ENCODE measurements around the gene LHFPL2.

The LHFPL2 gene

DNA sequence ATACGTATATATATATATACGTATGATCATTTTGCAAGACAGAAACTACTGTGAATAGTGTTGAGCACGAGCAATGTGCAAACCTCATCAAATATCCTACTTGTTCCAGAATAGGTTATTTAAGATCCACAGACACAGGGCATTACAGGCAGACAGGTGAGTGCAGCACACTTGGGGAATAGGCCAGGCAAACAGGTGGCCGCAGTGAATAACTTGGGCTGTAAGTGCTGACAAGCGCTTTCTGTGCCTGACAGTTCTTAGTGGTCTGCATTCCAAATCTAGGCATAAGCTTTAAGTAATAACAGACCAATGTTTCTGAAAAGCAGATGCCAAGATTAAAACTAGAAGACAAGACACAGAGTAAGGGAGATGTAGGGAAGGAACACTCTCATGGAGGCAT lies 77.9 kb downstream of the LHFPL2 start:
- DNase-seq (ENCODE audit: low spot score) (no peak), FAIRE-seq (no peak)

DNA sequence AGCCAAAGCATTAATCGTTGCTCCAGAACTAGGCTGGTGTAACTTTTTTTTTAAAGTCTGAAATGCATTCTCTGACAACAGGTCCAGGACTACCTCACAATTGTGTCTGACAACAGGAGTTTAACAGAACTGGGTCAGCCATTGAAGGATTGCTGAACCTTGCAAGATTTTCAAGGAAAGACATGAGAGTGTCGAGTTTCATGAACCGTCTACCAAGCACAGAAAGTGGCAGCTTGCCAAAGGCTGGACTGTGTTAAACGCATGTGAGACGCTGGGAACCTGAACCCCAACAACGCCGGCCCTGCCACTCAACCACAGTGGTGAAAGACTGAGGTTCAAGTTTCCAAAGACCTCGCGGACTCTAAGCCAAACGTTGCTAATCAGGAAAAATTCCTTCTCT lies 79.1 kb downstream of the LHFPL2 start:
- no peak for FAIRE-seq
- no peak for DNase-seq (ENCODE audit: low spot score)

DNA sequence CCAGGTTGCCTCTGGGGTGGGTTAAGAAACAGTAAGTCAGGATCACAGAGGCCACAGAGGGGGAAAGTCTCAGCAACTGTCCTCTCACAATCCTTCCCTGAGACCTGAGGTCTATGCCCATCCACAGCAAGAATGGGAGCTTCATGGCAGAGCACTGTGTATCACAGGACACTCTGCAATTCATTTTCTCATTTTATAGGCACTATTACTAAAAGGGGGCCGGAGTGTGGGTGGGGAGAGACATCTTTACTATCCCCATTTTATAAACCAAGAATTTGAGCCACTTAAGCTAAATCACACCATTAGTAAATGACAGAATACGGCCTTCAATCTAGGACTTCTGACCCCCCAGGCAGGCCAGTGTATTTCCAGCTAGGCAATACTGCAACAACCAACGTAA lies 79.9 kb downstream of the LHFPL2 start:
- DNase-seq (ENCODE audit: low spot score) = no peak
- FAIRE-seq = no peak

DNA sequence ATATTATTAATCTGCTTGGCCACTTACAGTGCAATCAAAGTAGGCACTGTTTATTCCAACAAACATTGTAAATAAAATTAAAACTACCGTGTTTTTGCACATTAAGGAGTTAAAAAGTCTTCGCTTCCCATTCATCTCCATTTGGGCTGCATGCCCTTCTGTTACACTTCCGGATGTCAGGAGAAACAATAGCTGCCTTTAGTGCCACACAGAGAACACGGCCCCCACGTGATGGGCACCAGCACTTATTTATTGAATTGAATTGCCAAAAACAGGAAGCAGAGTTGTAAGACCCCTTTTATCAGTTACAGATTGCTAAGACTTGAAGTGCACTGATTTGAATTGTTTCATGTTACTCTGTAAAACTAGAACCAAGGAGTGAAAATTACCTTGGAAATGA lies 80.4 kb downstream of the LHFPL2 start:
- DNase-seq (ENCODE audit: low spot score) (no peak), FAIRE-seq (no peak)

DNA sequence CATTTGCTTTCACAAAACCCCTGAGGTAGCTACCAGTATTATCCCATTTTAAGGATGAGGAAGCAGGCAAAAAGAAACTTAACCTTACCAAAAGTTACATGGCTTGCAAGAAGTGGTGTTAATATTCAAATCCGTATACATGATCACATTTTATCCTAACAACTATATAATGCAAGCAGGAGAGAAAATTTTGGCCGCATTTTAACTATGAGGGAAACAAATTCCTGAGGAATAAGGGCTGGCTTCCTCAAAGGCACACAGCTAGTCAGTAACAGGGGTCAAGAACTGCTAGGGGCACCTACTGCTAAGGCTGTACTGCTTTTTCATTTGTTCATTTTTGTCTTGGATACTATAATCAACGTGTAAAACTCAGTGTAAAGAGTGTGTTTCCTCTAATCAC lies 81.0 kb downstream of the LHFPL2 start:
- DNase-seq (ENCODE audit: low spot score) = no peak
- no peak for FAIRE-seq

DNA sequence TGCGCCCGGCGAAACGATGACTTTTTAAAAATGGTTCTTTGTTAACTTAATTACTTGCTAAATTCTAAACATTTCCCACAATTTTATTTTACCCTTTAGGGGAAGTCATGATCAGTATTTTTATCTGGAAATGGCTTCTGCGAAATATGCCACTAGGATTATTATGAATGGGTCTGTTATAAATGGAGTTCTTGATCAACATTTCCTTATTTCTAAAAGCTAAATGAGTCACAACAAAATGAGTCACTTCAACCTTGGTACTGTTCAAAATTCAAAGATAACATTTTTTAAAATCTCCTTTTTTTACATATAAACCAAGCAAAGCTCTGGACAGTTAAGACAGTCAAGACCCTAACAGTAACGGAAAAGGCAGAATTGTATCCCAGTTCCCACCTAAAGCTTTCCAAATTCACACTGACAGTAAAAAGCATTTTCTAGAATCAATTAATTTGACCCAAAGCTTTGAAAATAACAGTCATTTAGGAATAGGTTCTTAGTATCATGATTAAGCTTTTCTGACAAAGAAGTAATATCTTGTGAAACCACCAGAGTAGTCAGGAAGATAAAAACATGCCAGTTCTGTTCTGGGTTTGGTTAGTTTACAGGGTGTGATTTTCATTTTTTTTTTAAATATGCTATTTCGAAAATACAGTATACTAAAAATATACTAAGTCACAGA lies 81.7 kb downstream of the LHFPL2 start:
- DNase-seq (ENCODE audit: low spot score) = no peak
- FAIRE-seq = no peak

DNA sequence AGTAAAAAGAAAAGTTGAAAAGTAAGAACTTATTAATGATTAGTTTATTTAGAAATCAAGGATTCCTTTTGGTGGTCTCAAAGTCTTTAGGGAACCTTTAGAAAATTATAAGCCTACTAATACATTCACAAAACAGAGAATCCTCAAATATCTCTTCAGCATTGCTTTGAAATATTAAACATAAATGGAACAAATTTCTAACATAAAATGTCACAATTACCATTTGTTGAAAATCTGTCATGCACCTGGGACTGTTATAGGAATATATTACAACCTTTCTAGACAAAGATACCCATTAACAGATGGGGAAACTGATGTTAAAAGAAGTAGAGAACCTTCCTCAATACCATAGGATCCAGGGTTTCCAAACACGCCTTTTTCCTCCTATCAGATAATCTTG lies 83.2 kb downstream of the LHFPL2 start:
- FAIRE-seq (no peak), DNase-seq (ENCODE audit: low spot score) (no peak)

DNA sequence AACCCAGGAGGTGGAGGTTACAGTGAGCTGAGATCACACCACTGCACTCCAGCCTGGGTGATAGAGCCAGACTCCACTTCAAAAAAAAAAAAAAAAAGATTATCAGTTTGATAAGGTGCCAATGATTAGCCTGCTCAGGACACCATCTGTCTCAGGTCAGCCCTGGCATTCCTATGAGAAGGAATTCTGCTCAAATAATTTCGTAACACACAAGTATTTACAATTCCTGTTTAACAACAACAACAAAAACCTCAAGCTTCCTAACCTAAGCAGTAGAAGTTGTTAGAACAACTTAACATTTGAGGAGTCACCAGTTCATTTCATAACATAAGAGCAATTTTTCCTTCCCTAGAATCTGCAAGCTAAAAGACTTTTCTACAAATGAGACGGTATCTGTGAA lies 85.0 kb downstream of the LHFPL2 start:
- FAIRE-seq = no peak
- DNase-seq (ENCODE audit: low spot score) = no peak

DNA sequence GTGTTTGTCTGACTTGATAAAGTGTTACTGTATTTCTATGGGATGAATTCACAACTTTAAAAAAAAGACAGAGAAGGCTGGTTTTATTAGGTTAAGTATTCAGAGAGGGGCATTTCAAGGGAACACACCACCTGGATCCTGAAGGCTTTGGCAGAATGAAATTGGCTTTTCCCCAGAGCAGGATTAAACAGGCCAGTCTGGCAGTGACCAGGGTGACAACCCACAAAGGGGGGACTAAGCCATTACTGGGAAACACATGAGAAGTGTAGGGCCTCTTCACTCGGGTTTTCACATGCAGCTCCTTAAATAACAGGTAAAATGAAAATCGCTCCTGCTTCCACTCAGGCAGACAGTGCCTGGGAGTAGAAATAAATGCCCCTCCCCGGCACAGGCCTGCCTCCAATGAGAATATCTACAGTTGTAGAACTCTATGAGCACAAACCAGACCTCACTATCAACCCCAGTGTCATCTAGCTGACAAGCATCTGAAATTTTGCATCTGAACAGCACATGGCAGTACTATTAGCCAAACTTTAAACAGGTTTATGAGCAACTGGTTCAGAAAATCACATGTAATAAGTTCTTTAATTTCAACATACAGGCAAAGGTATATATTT lies 85.8 kb downstream of the LHFPL2 start:
- no peak for FAIRE-seq
- DNase-seq (ENCODE audit: low spot score) = no peak

DNA sequence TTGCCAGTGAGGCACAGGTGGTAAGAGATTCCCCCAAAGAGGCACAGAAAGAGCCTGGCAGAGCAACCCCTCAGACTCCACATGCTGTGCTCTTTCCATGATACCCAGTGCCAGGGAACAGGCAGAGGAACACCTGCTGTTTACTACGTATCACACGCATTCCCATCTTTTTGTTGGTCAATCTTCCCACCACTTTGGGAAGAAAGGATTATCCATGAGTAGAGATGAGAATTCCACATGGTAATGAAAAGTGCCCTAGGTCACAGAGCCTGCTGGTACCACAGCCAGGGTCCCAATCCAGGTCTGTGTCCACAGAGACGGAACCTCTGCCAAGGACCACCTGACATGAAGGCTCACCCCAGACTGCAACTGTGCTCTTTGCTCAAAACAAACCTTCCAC lies 86.6 kb downstream of the LHFPL2 start:
- no peak for FAIRE-seq
- DNase-seq (ENCODE audit: low spot score) = no peak

DNA sequence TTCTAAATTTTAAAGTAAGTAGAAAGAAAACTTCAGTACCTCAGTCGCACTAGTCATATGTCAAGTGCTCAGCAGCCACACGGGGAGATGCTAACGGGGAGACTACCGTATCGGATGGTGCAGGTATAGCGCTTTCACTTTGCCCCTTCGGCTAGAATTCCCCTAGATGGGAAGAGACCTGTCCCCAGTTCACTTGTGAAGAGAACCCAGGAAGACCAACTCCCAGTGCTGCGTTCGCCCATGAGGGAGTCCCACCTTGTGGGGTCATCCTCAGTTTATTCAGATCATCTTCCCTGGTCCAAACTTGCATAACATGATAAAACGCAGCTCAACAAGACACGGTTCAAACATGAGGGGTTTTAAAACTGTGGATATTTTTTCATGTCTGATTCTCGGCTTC lies 87.3 kb downstream of the LHFPL2 start:
- DNase-seq (ENCODE audit: low spot score) (no peak), FAIRE-seq (no peak)

DNA sequence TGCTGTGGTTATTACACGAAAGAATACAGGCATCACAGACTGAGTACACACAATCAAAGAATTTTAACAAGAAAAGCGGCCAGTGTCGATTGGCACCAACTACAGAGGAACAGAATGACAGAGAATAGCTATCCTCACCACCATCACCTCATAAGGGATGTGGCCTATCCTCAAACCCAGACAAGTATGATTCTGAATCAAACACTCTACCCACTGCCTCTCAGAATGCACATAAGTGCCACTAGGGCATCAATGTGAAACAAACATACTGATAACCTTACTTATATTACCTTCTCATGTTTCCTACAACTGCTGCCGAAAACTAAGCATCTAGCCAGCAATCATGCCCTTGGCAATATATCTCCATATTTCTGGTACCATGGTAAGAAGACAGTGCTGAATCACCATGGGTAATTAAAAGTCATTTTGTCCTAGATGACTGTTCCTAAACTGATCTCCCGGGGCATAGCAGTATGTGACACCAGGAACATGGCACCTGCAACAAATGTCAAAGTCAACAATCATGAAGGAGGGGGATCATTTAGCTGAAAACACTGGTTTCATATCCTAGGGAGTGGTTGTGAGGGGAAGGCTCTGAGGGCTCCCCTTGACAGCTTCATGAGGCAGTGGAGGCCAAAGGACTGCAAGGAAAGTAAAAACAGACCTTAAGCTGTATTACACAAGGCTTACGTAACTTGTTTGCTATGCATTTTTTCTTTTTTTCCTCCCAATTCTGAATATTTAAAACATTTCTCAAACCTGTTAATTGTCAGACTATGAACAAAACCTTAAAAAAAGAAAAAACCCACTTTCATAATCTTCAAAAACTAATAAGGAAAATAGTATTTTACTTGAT lies 88.3 kb downstream of the LHFPL2 start:
- DNase-seq (ENCODE audit: low spot score) (no peak), FAIRE-seq (no peak)

DNA sequence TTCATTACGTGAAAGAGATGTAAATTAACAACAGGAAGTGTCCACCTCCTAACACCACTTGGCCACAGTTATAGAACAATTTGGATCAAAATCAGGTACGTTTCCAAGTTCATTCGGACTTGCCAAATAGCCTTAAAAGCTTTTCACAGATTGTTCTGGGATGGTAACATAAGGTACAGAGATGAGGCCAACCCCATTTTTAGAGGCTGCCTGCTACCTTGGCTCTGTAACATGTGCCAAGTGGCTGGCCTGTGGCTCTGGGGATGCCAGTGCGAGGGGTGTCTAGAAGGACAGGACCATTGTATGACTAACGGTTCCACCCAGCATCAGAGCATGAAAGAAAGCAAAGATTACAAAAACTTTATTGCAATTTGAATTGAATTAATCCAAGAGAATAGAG lies 91.0 kb downstream of the LHFPL2 start:
- no peak for DNase-seq (ENCODE audit: low spot score)
- no peak for FAIRE-seq

DNA sequence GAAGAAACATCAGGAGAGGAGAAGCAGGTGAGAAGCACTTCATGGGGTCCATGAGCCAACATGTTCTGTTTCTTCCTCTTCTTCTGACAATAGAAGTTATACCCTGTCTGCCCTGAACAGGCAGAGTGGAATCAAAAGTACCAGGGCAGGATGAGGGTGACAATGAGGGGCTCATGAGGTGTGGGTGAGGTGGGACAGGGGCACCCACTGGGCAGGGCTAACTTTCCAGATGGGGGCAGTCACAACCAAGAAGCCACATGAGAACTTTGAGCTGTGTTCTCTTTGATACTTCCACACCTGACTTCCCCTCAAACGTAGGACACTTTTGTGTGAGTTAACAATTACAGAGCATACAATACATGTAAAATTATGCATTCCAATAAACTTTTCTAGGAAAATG lies 92.7 kb downstream of the LHFPL2 start:
- DNase-seq (ENCODE audit: low spot score) = no peak
- FAIRE-seq = no peak

DNA sequence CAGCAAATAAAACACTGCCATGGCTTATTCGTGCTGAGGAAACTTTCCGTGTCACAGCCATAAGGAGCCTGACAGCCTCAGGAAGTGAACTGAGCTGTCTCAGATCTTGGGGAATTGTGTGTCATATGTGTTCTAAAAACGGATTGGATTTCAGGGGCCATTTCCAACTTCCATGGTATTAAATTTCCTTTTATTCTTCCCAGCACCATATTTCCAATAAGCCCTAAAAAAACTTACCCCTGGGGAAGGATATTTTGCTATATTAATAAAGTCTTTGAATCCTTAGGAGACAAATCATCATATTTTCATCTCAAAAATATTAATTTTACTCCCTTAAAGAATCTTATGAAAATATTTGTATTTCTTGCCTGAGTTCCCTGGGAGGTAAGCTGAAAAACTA lies 93.9 kb downstream of the LHFPL2 start:
- DNase-seq (ENCODE audit: low spot score) (no peak), FAIRE-seq (no peak)

DNA sequence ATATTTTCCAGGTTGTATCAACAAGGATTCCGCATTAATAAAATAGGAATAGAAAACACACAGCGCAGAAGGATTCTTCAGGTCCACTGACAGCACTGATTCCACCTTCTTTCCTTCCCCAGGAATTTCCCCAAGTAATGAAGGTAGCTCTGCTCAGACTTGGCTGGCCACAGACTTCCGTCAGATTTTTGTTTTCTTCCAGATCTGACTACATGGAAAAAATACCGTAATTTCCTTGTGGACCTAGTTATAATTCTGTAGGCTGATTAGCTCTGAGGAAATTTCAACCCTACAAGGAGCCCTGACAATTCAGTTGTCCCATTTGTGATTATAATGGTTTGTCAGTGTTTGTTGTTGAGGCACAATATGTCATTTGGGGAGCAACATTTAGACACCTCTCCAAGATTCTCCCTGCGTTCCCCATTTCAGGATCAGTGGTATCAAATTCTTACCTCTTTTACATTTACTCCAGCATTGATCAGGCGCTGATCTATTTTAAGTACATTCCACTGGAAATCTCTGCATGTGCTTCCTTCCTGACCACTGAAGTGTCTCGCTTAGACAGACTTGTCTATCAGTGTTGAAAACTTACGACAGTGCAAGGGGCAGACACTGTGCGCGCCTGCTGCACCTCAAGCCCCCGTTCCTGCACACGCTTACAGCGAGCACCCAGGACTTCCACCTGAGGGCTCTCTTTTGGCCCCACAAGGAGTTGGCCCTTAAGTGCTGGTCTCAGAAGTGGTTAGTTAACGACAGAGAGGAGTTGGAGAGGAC lies 94.8 kb downstream of the LHFPL2 start:
- DNase-seq (ENCODE audit: low spot score) (no peak), FAIRE-seq (no peak)

DNA sequence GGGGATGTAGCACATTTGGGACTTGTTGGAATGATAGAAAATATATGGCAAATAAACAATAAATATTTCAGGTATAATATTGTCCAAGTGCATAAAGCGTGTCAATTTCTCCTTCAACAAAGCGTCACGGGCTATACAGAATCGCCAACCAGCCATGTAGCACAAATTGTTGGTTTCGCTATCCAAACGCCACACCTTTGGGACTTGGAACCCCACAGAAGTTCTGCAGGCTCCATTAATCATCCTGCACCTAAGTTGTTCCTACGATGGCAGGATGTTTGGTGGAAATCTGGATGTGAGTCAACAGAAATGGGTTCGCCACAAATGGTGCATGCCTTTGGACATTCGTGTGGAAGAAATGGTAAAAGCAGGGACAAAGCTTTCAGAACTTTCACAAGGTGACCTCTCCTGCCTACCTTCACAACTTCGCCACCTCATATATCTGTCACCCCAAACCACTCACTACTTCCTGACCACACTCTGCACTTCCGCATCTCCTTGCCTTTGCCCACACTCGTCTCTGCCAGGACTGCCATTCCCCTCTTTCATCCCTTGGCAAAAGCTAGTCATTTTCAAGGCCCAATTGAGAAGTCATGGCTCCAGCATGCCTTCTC lies 95.7 kb downstream of the LHFPL2 start:
- no peak for FAIRE-seq
- DNase-seq (ENCODE audit: low spot score) = no peak

DNA sequence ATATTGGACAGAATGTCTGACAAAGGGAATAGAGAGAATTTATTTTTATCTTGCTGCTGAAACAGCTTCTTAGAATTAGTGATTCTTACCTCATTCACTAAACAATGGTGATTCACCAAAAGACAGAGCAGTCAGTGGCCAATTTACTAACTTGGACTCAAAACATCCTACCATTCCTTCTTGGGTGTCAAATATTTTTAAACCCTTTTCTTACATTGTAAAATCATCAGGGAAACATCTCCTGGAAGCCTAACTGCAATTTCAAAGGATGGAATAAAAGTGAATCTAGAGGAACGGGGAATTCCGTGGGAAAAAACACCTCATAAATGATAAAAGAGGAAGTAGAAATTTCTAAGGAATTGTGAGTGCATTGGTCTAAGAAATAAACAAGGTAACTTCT lies 97.7 kb downstream of the LHFPL2 start:
- DNase-seq (ENCODE audit: low spot score) (no peak), FAIRE-seq (no peak)

DNA sequence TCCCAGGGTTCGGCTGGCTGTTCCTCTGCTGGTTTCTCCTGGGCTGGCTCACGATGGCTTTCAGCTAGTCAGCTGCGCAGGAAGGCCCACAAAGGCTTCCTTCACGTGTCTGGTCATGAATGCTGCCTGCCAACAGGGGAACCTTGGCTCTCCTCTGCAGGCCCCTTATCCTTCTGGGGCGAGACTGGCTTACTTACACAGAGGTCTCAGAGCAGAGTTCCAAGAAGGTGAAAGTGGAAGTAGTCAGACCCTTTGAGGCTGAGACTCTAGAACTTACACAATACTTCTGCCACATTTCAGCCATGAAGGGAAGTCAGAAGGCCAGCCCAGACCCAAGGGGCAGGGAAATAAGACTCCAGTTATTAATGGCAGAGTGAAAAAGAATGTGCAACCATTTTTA lies 99.5 kb downstream of the LHFPL2 start:
- no peak for FAIRE-seq
- no peak for DNase-seq (ENCODE audit: low spot score)

DNA sequence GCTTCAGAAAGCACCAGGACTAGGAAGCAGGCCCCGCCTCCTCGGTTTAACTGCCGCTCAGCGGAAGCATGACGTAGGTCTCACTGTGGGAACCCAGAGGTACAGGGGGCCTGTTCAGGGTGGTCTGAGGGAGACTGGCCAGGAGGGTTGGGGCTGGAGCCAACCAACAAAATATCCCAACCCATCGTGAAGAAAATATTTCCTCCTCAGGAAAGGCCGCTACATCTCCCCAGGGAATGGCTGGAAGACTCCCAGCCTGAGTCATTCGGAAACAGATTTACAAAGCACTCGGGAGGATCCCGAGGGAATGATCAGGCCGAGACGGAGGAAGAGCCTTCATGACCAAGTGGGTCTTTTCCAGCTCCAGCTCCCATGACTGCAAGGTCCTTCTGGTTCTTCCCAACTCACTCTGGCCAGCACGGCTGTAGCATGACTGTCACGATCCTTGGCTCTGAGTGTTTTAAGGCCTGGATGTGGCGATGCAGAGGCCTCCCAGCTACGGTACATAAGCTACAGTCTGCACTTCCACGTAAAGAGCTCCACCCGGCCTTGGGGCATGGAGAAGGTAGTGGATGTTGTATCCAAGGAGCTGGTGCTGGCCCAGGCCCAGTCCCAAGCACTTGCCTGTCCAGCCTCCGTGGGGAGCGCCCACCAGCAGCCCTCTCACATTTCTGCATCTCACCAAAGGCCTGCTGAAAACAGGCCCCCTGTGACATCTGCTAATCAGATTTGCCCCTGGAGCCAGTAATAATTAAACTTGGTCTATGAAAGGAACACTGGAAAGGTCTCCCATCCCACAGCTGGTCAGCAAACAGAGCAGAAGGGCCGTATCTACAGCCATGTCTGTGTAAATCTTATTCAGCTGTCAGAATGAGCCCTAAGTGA lies 100.6 kb downstream of the LHFPL2 start:
- no peak for FAIRE-seq
- DNase-seq (ENCODE audit: low spot score) = no peak

DNA sequence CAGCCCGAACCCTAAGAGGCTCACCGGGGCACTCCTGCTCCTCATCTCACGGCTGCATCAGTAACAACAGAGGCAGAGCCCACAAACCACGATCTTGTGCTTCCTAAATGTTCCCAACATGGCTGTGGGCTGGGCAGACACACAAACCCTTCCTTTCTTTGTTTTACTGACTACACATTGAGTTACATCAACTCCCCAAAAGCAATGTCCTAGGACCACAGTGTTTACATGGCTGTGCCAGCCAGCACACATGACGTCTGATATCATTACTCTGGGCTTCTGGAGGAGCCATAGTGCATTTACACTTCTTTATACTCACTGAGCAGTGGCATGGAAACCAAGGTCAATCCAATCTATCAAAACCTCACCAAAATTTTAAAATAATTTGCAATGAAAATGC lies 101.4 kb downstream of the LHFPL2 start:
- FAIRE-seq (no peak), DNase-seq (ENCODE audit: low spot score) (no peak)
